ENCODE results near the gene MRGPRX4. TPM values are rescaled to one million over a fixed set of nuclear protein-coding genes. Genes with fewer than 3 reads are reported as not detected.

The MRGPRX4 gene
- total RNA-seq, 2 donors from 2014 or later: not detected

DNA sequence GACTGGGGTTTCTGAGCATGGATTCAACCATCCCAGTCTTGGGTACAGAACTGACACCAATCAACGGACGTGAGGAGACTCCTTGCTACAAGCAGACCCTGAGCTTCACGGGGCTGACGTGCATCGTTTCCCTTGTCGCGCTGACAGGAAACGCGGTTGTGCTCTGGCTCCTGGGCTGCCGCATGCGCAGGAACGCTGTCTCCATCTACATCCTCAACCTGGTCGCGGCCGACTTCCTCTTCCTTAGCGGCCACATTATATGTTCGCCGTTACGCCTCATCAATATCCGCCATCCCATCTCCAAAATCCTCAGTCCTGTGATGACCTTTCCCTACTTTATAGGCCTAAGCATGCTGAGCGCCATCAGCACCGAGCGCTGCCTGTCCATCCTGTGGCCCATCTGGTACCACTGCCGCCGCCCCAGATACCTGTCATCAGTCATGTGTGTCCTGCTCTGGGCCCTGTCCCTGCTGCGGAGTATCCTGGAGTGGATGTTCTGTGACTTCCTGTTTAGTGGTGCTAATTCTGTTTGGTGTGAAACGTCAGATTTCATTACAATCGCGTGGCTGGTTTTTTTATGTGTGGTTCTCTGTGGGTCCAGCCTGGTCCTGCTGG is 35.3 kb upstream of the MRGPRX4 start:
- Histone ChIP-seq H3K9ac (ENCODE audit: extremely low read depth, low read length, poor library complexity, severe bottlenecking) (no peak overlapping the region), H3K9me3 (ENCODE audit: control insufficient read depth, low read length) (no peaks in the 10 kb centered on the region), H3K27me3 (ENCODE audit: control insufficient read depth, insufficient read depth, low read length, poor library complexity, severe bottlenecking) (peaks cover 3% of the 10 kb centered on the region), H3K4me1 (ENCODE audit: control insufficient read depth, insufficient read depth, low read length) (no peaks in the 10 kb centered on the region), H3K4me3 (ENCODE audit: low read length) (no peak overlapping the region), H3K27ac (ENCODE audit: low read depth, low read length) (no peak overlapping the region), H3K36me3 (ENCODE audit: control insufficient read depth, insufficient read depth, low read length) (no peaks in the 10 kb centered on the region)
- TF ChIP-seq, protein P1, sequence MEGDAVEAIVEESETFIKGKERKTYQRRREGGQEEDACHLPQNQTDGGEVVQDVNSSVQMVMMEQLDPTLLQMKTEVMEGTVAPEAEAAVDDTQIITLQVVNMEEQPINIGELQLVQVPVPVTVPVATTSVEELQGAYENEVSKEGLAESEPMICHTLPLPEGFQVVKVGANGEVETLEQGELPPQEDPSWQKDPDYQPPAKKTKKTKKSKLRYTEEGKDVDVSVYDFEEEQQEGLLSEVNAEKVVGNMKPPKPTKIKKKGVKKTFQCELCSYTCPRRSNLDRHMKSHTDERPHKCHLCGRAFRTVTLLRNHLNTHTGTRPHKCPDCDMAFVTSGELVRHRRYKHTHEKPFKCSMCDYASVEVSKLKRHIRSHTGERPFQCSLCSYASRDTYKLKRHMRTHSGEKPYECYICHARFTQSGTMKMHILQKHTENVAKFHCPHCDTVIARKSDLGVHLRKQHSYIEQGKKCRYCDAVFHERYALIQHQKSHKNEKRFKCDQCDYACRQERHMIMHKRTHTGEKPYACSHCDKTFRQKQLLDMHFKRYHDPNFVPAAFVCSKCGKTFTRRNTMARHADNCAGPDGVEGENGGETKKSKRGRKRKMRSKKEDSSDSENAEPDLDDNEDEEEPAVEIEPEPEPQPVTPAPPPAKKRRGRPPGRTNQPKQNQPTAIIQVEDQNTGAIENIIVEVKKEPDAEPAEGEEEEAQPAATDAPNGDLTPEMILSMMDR (conservative IDR thresholded peaks at IDR 0.05): no peak
- Mint-ChIP-seq H3K9me3 (peaks cover 3% of the 10 kb centered on the region), H3K4me3 (no peak overlapping the region), H3K4me1 (no peaks in the 10 kb centered on the region), H3K36me3 (ENCODE audit: low read depth) (no peaks in the 10 kb centered on the region), H3K27me3 (ENCODE audit: insufficient read depth) (peaks cover 23% of the 10 kb centered on the region), H3K27ac (no peak overlapping the region)
- WGBS, 2 experiments (ENCODE audit: insufficient coverage in 1 of 2, insufficient read length in 1 of 2): 88 to 93% methylated on average over 21 to 29 of the region's 29 CpGs
- no peak for DNase-seq

DNA sequence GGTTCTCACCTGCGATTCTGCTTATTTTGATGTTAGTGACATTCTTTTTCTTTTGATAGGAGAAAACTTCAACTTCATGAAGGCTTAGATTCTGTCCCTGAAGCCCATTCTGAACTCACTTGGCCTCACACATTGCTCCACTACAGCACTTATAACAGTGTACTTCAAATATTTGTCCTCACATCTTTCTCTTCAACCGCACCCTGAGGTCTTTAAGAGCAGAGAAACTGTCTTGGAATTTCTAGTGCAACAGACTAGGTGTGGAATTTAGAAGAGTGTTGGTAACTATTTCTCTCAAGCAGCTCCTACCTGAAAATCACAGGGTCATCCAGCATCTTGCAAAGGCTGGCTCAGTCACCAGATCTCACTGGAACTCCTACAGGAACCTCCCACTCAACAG is 32.5 kb upstream of the MRGPRX4 start:
- no peaks in the 10 kb centered on the region for H3K36me3 Mint-ChIP-seq (ENCODE audit: low read depth)
- TF ChIP-seq, protein P1 (conservative IDR thresholded peaks at IDR 0.05): no peak
- DNase-seq: no peak
- WGBS, 2 experiments (ENCODE audit: insufficient coverage in 1 of 2, insufficient read length in 1 of 2): 90 to 100% methylated on average over 2 of the region's 2 CpGs
- H3K9me3 Mint-ChIP-seq: peaks cover 3% of the 10 kb centered on the region
- H3K27me3 Mint-ChIP-seq (ENCODE audit: insufficient read depth): peaks cover 15% of the 10 kb centered on the region
- no peak overlapping the region for H3K27ac ChIP-seq (ENCODE audit: low read depth, low read length)
- no peak overlapping the region for H3K9ac ChIP-seq (ENCODE audit: extremely low read depth, low read length, poor library complexity, severe bottlenecking)
- H3K36me3 ChIP-seq (ENCODE audit: control insufficient read depth, insufficient read depth, low read length): no peaks in the 10 kb centered on the region
- H3K4me1 ChIP-seq (ENCODE audit: control insufficient read depth, insufficient read depth, low read length): no peaks in the 10 kb centered on the region
- no peak overlapping the region for H3K4me3 ChIP-seq (ENCODE audit: low read length)
- H3K4me3 Mint-ChIP-seq: no peak overlapping the region
- H3K27ac Mint-ChIP-seq: no peak overlapping the region
- peaks cover 9% of the 10 kb centered on the region for H3K27me3 ChIP-seq (ENCODE audit: control insufficient read depth, insufficient read depth, low read length, poor library complexity, severe bottlenecking)
- H3K9me3 ChIP-seq (ENCODE audit: control insufficient read depth, low read length): no peaks in the 10 kb centered on the region
- H3K4me1 Mint-ChIP-seq: no peaks in the 10 kb centered on the region

DNA sequence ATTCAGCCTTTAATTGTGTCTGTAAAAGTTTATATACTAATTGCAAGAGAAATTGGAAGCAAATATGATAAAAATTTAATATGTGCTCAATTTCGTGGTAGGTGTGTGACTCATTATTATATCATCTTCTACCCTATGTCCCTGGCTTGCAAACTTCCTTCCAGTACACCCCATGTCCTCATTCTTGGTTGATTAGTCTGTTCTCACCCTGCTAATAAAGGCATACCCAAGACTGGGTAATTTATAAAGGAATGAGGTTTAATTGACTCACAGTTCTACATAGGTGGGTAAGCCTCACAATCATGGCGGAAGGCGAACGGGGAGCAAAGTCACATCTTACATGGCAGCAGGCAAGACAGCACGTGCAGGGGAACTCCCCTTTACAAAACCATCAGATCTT is 28.4 kb upstream of the MRGPRX4 start:
- no peak overlapping the region for H3K4me3 Mint-ChIP-seq
- no peaks in the 10 kb centered on the region for H3K4me1 Mint-ChIP-seq

More for the DNA sequence above, 28.4 kb upstream of the MRGPRX4 start:
- Histone ChIP-seq H3K4me1 (ENCODE audit: control insufficient read depth, insufficient read depth, low read length) (no peaks in the 10 kb centered on the region), H3K4me3 (ENCODE audit: low read length) (no peak overlapping the region), H3K27me3 (ENCODE audit: control insufficient read depth, insufficient read depth, low read length, poor library complexity, severe bottlenecking) (peaks cover 9% of the 10 kb centered on the region), H3K36me3 (ENCODE audit: control insufficient read depth, insufficient read depth, low read length) (no peaks in the 10 kb centered on the region), H3K27ac (ENCODE audit: low read depth, low read length) (no peak overlapping the region), H3K9me3 (ENCODE audit: control insufficient read depth, low read length) (no peaks in the 10 kb centered on the region), H3K9ac (ENCODE audit: extremely low read depth, low read length, poor library complexity, severe bottlenecking) (no peak overlapping the region)
- TF ChIP-seq, protein P1 (conservative IDR thresholded peaks at IDR 0.05): no peak
- no peak for DNase-seq
- Mint-ChIP-seq H3K36me3 (ENCODE audit: low read depth) (no peaks in the 10 kb centered on the region), H3K9me3 (no peaks in the 10 kb centered on the region), H3K27ac (no peak overlapping the region), H3K27me3 (ENCODE audit: insufficient read depth) (peaks cover 16% of the 10 kb centered on the region)
- WGBS, 2 experiments (ENCODE audit: insufficient coverage in 1 of 2, insufficient read length in 1 of 2): 77 to 97% methylated on average over 3 to 4 of the region's 5 CpGs
